ENCODE data around the gene ARL13A.

DNA sequence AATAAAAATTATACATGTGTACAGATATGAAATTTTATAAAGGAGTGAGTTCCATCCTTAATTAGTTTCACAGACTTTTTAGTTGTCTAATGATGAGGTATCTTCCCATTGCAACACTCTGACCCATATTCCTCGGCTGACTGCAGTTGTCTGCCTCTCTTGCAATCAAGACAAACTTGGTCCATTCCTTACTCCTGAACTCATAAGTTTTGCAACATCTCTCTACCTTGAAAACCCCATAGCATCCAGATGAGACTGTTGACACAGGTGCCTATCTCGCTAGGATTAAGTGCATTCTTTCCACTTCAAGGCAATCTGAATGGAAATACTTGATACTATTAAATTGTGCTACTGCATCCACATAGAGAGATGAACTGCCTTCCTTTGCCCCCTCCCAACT lies 43.1 kb upstream of the ARL13A start:
- TF ChIP-seq, protein P1, sequence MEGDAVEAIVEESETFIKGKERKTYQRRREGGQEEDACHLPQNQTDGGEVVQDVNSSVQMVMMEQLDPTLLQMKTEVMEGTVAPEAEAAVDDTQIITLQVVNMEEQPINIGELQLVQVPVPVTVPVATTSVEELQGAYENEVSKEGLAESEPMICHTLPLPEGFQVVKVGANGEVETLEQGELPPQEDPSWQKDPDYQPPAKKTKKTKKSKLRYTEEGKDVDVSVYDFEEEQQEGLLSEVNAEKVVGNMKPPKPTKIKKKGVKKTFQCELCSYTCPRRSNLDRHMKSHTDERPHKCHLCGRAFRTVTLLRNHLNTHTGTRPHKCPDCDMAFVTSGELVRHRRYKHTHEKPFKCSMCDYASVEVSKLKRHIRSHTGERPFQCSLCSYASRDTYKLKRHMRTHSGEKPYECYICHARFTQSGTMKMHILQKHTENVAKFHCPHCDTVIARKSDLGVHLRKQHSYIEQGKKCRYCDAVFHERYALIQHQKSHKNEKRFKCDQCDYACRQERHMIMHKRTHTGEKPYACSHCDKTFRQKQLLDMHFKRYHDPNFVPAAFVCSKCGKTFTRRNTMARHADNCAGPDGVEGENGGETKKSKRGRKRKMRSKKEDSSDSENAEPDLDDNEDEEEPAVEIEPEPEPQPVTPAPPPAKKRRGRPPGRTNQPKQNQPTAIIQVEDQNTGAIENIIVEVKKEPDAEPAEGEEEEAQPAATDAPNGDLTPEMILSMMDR (conservative IDR thresholded peaks at IDR 0.05): no peak
- TF ChIP-seq ZFX (IDR thresholded peaks at IDR 0.05): no peak
